ES-I3 (cell line): ENCODE data around the gene DRC1.
"Not testable (repeated sequence)": the region's sequence is repeated elsewhere in the genome, so short reads cannot be mapped to it uniquely, and the experiment has no call there.

Experiments used
- H3K36me3 ChIP-seq: 2 replicates; pipeline ENCODE4 v1.6.1; 2013; ENCODE audit warnings: mild to moderate bottlenecking, low read length, control low read depth, moderate library complexity; ENCODE audit not compliant: insufficient read depth
- H3K4me1 ChIP-seq: 2 replicates; pipeline ENCODE4 v1.6.1; 2013; ENCODE audit warnings: mild to moderate bottlenecking, control low read depth, low read length; ENCODE audit not compliant: insufficient read depth
- H3K9ac ChIP-seq: 2 replicates; pipeline ENCODE4 v1.6.1; 2013; ENCODE audit warnings: low read depth, mild to moderate bottlenecking, low read length, moderate library complexity
- H3K9me3 ChIP-seq: 2 replicates; pipeline ENCODE4 v1.6.1; 2013; ENCODE audit warnings: mild to moderate bottlenecking, low read length, moderate library complexity; ENCODE audit not compliant: control insufficient read depth, insufficient read depth

The DRC1 gene

GRCh38 chr2:26401739-26402541, at the start of gene DRC1:
Gene DRC1, plus strand, starts transcription at chr2:26401920. Its CDS starts 70 bp downstream, at chr2:26401990.
- H3K9ac ChIP-seq = peak within 1 kb of the TSS; percentile 56; the same call in 1 of the 2 replicates
- peaks cover 7% of the 10 kb centered on the region; the same call in 1 of the 2 replicates for H3K4me1 ChIP-seq

DNA sequence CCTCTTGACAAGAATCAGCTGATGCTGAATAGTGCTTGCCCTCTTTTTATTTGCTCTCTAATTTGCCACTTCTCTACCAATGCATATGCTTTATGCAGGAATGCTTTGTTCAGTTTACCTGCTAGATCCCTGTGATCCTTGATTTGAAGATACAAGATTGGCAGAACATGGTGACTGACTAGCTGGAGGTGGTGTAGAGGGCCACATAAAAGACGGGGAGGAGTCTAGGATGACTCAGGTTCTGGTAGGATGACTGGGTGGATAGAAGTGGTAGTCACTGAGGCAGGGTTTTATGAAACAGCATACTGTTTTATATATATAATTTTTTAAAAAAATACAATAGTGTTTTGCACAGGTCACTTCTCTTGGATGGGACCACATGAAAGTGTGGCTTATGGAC, 48.8 kb upstream of the DRC1 start:
- H3K9ac ChIP-seq = no peak overlapping the region
- no peaks in the 10 kb centered on the region; the same call in 1 of the 2 replicates for H3K9me3 ChIP-seq
- peaks cover 16% of the 10 kb centered on the region for H3K4me1 ChIP-seq
- no peaks in the 10 kb centered on the region for H3K36me3 ChIP-seq

More at GRCh38 chr2:26401739-26402541, at the start of gene DRC1:
- no peaks in the 10 kb centered on the region for H3K36me3 ChIP-seq
- H3K9me3 ChIP-seq = no peaks in the 10 kb centered on the region

GRCh38 chr2:26354469-26354868, 47.3 kb upstream of the DRC1 start:
- H3K9me3 ChIP-seq, H3K9ac ChIP-seq, H3K36me3 ChIP-seq: not testable (repeated sequence)
- peaks cover 15% of the 10 kb centered on the region for H3K4me1 ChIP-seq

DNA sequence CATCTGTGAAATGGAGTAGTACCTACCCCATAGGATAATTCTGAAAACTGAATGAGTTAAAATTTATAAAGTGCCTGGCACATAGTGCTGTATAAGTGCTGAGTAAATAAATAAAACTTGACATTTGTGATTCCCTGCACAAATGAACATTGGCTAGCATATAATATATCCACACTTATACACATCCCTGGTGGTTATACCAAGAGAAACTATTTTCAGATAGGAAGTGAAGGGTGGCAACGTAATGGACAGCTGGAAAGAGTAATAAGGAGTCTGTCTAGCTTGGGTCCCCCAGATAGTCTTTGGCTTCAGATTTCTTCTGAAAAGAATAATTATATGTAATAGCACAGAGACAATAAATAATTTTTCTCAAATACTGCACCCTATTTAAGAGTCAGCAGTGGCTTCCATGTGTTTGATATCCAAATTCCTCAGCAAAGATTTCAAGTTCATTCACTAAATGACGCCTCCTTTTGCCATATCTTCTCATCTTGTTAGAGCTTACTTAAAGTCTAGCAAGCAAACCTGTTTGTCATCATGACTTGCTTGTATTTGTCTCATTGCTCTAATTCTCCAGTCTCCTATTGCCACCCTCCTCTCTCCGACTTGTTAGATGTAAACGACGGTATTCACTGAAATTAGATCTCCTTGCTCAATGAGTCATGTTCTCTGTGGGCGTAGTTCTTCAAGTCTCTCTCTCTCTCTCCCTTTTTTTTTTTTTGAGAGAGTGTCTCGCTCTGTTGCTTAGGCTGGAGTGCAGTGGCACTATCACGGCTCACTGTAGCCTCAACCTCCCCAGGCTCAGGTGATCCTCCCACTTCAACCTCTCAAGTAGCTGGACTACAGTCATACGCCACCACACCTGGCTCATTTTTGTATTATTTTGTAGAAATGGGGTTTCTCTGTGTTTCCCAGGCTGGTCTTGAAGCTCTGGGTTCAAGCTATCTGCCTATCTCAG, 46.4 kb upstream of the DRC1 start:
- H3K9ac ChIP-seq = no peak overlapping the region
- H3K4me1 ChIP-seq = peaks cover 15% of the 10 kb centered on the region
- no peaks in the 10 kb centered on the region for H3K36me3 ChIP-seq
- H3K9me3 ChIP-seq = no peaks in the 10 kb centered on the region; the same call in 1 of the 2 replicates

DNA sequence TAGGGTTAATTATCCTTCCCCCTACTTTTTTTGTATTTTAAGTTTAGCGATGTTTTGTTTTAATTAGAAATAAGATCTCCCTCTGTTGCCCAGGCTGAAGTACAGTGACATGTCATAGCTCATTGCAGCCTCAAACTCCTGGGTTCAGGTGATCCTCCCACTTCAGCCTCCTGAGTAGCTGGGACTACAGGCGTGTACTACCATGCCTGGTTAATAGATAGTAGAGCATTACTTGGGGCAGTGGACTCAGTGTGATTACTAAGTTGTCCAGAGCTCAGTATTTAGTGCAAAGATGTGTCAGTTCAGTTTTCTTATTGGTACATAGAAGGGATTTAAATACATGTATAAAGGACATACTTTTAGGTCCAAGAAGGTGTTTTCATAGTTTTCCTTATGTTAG, 45.6 kb upstream of the DRC1 start:
- Histone ChIP-seq H3K9me3 (no peaks in the 10 kb centered on the region; the same call in 1 of the 2 replicates), H3K36me3 (no peaks in the 10 kb centered on the region), H3K4me1 (peaks cover 15% of the 10 kb centered on the region), H3K9ac (no peak overlapping the region)

- Histone ChIP-seq H3K4me1 (peaks cover 15% of the 10 kb centered on the region), H3K9ac (no peak overlapping the region), H3K9me3 (no peaks in the 10 kb centered on the region; the same call in 1 of the 2 replicates), H3K36me3 (no peaks in the 10 kb centered on the region)
Observed at GRCh38 chr2:26356771-26357170, 44.9 kb upstream of the DRC1 start.

- no peak overlapping the region for H3K9ac ChIP-seq
Observed at GRCh38 chr2:26359886-26360473, 41.7 kb upstream of the DRC1 start.

DNA sequence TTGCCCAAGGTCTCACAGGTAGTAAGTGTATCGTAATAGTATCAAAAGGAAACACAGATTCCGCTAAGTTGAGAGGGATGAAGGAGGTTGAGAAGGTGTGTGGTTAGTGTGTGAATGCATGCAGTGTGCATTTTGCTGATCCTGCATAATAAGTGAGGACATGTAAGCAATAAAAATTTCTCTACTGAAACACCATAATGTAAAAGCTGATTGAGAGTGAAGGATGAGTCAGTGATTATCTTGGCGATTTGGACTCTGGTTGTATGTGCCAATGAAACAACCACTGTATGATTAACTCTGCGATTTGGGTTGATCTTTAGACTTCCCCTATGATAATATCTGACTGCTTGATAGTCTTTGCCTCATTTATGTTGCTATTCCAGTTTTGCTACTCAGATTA, 38.4 kb upstream of the DRC1 start:
- Histone ChIP-seq H3K4me1 (peaks cover 3% of the 10 kb centered on the region; the same call in 1 of the 2 replicates), H3K9me3 (0 out of 2 replicates have a peak, but pooled peaks cover 2% of the 10 kb centered on the region), H3K9ac (no peak overlapping the region), H3K36me3 (peaks cover 5% of the 10 kb centered on the region; the same call in 1 of the 2 replicates)

More at GRCh38 chr2:26359886-26360473, 41.7 kb upstream of the DRC1 start:
- no peaks in the 10 kb centered on the region for H3K9me3 ChIP-seq
- peaks cover 15% of the 10 kb centered on the region for H3K4me1 ChIP-seq
- no peaks in the 10 kb centered on the region for H3K36me3 ChIP-seq

- Histone ChIP-seq H3K4me1 (no peaks in the 10 kb centered on the region), H3K36me3 (peaks cover 5% of the 10 kb centered on the region; the same call in 1 of the 2 replicates), H3K9me3 (0 out of 2 replicates have a peak, but pooled peaks cover 3% of the 10 kb centered on the region), H3K9ac (no peak overlapping the region)
Observed at GRCh38 chr2:26363958-26364357, 37.8 kb upstream of the DRC1 start.

DNA sequence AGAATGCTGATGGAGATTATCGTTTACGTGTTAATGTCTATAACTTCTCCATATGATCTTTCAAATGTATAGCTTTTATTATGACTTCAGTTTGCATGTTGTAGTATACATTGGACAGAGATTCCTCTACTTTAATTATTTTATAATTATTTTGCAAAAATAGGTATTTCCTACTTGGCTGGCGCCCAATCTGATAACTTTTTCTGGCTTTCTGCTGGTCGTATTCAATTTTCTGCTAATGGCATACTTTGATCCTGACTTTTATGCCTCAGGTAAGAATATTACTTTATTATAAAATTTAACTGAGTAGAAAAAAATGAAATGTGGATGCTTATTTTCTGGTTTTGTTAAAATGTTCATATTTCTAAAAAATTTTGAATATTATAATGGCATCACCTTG, 37.1 kb upstream of the DRC1 start:
- Histone ChIP-seq H3K4me1 (no peaks in the 10 kb centered on the region), H3K9ac (no peak overlapping the region), H3K9me3 (peaks cover 3% of the 10 kb centered on the region; the same call in 1 of the 2 replicates), H3K36me3 (peaks cover 9% of the 10 kb centered on the region)

DNA sequence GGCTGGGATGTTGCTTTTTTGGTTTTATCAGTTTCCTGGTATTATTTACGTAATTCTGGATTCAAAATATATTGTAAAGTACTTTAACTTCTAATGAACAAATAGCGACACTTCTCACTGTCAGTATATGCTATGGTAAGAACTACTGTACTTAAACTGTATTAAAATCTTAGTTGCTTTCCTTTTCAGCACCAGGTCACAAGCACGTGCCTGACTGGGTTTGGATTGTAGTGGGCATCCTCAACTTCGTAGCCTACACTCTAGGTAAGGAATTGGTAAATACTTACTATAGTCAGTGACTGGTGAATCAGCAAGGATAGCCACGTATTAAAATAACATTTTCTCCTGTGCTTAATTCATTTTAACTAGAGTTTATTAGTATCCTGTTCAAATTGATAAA, 34.8 kb upstream of the DRC1 start:
- peaks cover 10% of the 10 kb centered on the region for H3K36me3 ChIP-seq

DNA sequence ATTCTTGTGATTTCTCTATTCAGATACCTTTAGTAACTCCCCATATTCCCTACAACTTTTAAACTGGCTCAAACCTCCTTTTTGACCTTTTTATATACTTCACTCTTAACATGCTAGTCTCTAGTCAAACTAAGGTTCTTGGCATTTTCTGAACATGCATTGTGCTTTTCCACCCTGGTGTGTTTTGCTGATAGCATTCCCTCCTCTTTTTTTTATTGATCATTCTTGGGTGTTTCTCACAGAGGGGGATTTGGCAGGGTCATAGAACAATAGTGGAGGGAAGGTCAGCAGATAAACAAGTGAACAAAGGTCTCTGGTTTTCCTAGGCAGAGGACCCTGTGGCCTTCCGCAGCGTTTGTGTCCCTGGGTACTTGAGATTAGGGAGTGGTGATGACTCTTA, 32.1 kb upstream of the DRC1 start:
- H3K9ac ChIP-seq, H3K9me3 ChIP-seq: not testable (repeated sequence)
- peaks cover 15% of the 10 kb centered on the region for H3K36me3 ChIP-seq

More for the DNA sequence above, 34.8 kb upstream of the DRC1 start:
- Histone ChIP-seq H3K9ac (no peak overlapping the region), H3K4me1 (no peaks in the 10 kb centered on the region), H3K9me3 (peaks cover 6% of the 10 kb centered on the region; the same call in 1 of the 2 replicates)

DNA sequence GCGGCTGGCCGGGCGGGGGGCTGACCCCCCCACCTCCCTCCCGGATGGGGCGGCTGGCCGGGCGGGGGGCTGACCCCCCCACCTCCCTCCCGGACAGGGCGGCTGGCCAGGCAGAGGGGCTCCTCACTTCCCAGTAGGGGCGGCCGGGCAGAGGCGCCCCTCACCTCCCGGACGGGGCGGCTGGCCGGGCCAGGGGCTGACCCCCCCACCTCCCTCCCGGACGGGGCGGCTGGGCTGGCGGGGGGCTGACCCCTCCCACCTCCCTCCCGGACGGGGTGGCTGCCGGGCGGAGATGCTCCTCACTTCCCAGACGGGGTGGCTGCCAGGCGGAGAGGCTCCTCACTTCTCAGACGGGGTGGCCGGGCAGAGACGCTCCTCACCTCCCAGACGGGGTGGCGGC, 30.8 kb upstream of the DRC1 start:
- peaks cover 20% of the 10 kb centered on the region for H3K36me3 ChIP-seq
- not testable (repeated sequence) for H3K9me3 ChIP-seq, H3K4me1 ChIP-seq, H3K9ac ChIP-seq

More for the DNA sequence above, 32.1 kb upstream of the DRC1 start:
- not testable (repeated sequence) for H3K4me1 ChIP-seq

DNA sequence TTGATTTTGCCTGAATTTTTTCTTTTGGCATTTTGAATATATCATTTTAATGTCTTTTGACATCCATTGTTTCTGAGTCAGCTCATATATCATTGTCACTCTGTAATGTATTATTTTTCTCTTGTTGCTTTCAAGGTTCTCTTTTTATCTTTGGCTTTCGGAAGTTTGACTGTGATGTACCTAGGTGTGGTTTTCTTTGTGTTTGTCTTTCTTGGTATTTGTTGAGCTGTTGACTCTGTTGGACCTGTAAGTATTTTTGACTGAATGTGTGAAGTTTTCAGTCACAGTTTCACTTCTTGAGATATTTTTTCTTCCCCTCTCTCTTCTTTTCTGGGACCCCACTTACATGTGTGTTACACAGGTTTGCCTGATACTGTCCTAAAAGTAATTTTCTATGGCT, 24.9 kb upstream of the DRC1 start:
- Histone ChIP-seq H3K36me3 (peaks cover 10% of the 10 kb centered on the region), H3K4me1 (no peaks in the 10 kb centered on the region), H3K9me3 (peaks cover 1% of the 10 kb centered on the region; the same call in 1 of the 2 replicates), H3K9ac (no peak overlapping the region)
